Measurements from ENCODE around the gene SHISA9. TPM values are rescaled to one million over a fixed set of nuclear protein-coding genes. Genes with fewer than 3 reads are reported as not detected.

SHISA9 gene
- total RNA-seq, 3 donors from 2014 or later = 0.33 to 4.1 TPM; not detected in 1

GRCh38 chr16:12972246-12972645 is 70.8 kb downstream of the SHISA9 start:
- no peak for TF ChIP-seq POLR2A (IDR thresholded peaks at IDR 0.05)
- TF ChIP-seq POLR2AphosphoS5 (IDR thresholded peaks at IDR 0.05) = no peak
- TF ChIP-seq, protein P1, sequence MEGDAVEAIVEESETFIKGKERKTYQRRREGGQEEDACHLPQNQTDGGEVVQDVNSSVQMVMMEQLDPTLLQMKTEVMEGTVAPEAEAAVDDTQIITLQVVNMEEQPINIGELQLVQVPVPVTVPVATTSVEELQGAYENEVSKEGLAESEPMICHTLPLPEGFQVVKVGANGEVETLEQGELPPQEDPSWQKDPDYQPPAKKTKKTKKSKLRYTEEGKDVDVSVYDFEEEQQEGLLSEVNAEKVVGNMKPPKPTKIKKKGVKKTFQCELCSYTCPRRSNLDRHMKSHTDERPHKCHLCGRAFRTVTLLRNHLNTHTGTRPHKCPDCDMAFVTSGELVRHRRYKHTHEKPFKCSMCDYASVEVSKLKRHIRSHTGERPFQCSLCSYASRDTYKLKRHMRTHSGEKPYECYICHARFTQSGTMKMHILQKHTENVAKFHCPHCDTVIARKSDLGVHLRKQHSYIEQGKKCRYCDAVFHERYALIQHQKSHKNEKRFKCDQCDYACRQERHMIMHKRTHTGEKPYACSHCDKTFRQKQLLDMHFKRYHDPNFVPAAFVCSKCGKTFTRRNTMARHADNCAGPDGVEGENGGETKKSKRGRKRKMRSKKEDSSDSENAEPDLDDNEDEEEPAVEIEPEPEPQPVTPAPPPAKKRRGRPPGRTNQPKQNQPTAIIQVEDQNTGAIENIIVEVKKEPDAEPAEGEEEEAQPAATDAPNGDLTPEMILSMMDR (IDR thresholded peaks at IDR 0.05) = no peak
- no peak overlapping the region for H3K27ac ChIP-seq
- H3K27me3 ChIP-seq = no peaks in the 10 kb centered on the region
- DNase-seq (ENCODE audit: low spot score in 2 of 2) = no peak
- no peak overlapping the region for H3K4me3 ChIP-seq
- no peaks in the 10 kb centered on the region for H3K36me3 ChIP-seq
- intact Hi-C loops (cut with DNase I; ENCODE audit: low total_unique reads) = no loop called here
- H3K9me3 ChIP-seq = no peaks in the 10 kb centered on the region
- no peaks in the 10 kb centered on the region for H3K4me1 ChIP-seq

GRCh38 chr16:12975766-12976165 is 74.4 kb downstream of the SHISA9 start:
- Histone ChIP-seq H3K4me3 (no peak overlapping the region), H3K4me1 (no peaks in the 10 kb centered on the region), H3K36me3 (peaks cover 4% of the 10 kb centered on the region), H3K27ac (no peak overlapping the region), H3K9me3 (peaks cover 0 to under 1% of the 10 kb centered on the region in 2 donors), H3K27me3 (no peaks in the 10 kb centered on the region)
- intact Hi-C loops (cut with DNase I; ENCODE audit: low total_unique reads) = loop anchor here (5.0 kb wide), 1 partner anchor 463 kb away; no protein-coding TSS in a partner anchor
- TF ChIP-seq POLR2A (IDR thresholded peaks at IDR 0.05) = no peak
- TF ChIP-seq, protein P1 (IDR thresholded peaks at IDR 0.05) = no peak
- TF ChIP-seq POLR2AphosphoS5 (IDR thresholded peaks at IDR 0.05) = no peak
- DNase-seq (ENCODE audit: low spot score in 2 of 2) = no peak

DNA sequence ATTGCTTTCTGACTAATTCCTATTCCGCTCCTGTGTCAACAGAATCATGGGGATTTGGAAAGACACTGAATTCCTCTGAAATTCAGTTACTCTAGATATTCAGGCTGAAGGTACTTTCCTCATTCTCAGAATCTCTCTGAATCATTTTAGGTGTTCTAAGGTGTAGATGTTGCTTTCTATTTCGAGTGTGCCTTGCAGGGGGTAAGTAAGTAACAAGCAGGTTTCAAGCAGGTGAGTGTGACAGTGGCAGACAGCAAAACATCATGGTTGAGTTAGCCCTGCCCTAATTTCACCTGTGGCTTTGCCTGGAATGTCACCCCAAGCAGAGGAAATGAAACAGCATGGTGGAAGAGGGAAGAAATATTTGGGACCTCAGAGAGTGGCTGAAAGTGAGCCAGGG is 75.1 kb downstream of the SHISA9 start:
- H3K4me1 ChIP-seq = no peaks in the 10 kb centered on the region

GRCh38 chr16:12976936-12977335 is 75.5 kb downstream of the SHISA9 start:
- Histone ChIP-seq H3K4me1 (no peaks in the 10 kb centered on the region), H3K9me3 (peaks cover 0 to 9% of the 10 kb centered on the region in 2 donors), H3K4me3 (no peak overlapping the region), H3K36me3 (peaks cover 4% of the 10 kb centered on the region), H3K27ac (no peak overlapping the region), H3K27me3 (no peaks in the 10 kb centered on the region)
- no peak for TF ChIP-seq POLR2A (IDR thresholded peaks at IDR 0.05)
- TF ChIP-seq, protein P1 (IDR thresholded peaks at IDR 0.05) = no peak
- no peak for TF ChIP-seq POLR2AphosphoS5 (IDR thresholded peaks at IDR 0.05)
- no peak for DNase-seq (ENCODE audit: low spot score in 2 of 2)
- intact Hi-C loops (cut with DNase I; ENCODE audit: low total_unique reads) = loop anchor here (5.0 kb wide), 1 partner anchor 465 kb away; no protein-coding TSS in a partner anchor

More for the DNA sequence above, 75.1 kb downstream of the SHISA9 start:
- no peak for DNase-seq (ENCODE audit: low spot score in 2 of 2)
- TF ChIP-seq POLR2A (IDR thresholded peaks at IDR 0.05) (no peak), POLR2AphosphoS5 (IDR thresholded peaks at IDR 0.05) (no peak)
- TF ChIP-seq, protein P1 (IDR thresholded peaks at IDR 0.05) = no peak
- Histone ChIP-seq H3K9me3 (peaks cover 0 to 7% of the 10 kb centered on the region in 2 donors), H3K27ac (no peak overlapping the region), H3K4me3 (no peak overlapping the region), H3K36me3 (peaks cover 4% of the 10 kb centered on the region), H3K27me3 (no peaks in the 10 kb centered on the region)
- intact Hi-C loops (cut with DNase I; ENCODE audit: low total_unique reads) = loop anchor here (5.0 kb wide), 1 partner anchor 464 kb away; no protein-coding TSS in a partner anchor

- intact Hi-C loops (cut with DNase I; ENCODE audit: low total_unique reads) = no loop called here
- no peak for DNase-seq (ENCODE audit: low spot score in 2 of 2)
- TF ChIP-seq POLR2AphosphoS5 (IDR thresholded peaks at IDR 0.05) = no peak
- TF ChIP-seq, protein P1 (IDR thresholded peaks at IDR 0.05) = no peak
- no peak for TF ChIP-seq POLR2A (IDR thresholded peaks at IDR 0.05)
- H3K9me3 ChIP-seq = peaks cover 0 to 9% of the 10 kb centered on the region in 2 donors
- H3K4me3 ChIP-seq = no peak overlapping the region
- H3K36me3 ChIP-seq = peaks cover 3% of the 10 kb centered on the region
- no peaks in the 10 kb centered on the region for H3K27me3 ChIP-seq
- H3K27ac ChIP-seq = no peak overlapping the region
- H3K4me1 ChIP-seq = no peaks in the 10 kb centered on the region
Measured at GRCh38 chr16:12985516-12985915, 84.1 kb downstream of the SHISA9 start.

Data from breast epithelium (tissue), 4 donors.